KMS-11 (cell line): Measurements from ENCODE around the gene GTF3A.
"Not testable (repeated sequence)": the region's sequence is repeated elsewhere in the genome, so short reads cannot be mapped to it uniquely, and the experiment has no call there.

Source experiments
- H2AFZ ChIP-seq: fragments of 200-600 bp; sonication (generic); 2 replicates; pipeline ENCODE4 v1.6.1; 2016; ENCODE audit warnings: antibody characterized with exemption, mixed run types, low read depth
- H3K27ac ChIP-seq: fragments of 200-600 bp; sonication (generic); 2 replicates; pipeline ENCODE4 v1.6.1; 2016; ENCODE audit warnings: mild to moderate bottlenecking, mixed run types
- H3K27me3 ChIP-seq: fragments of 200-600 bp; sonication (generic); 2 replicates; pipeline ENCODE4 v1.6.1; 2017; ENCODE audit warnings: mild to moderate bottlenecking, low read depth, mixed run types, moderate library complexity; ENCODE audit not compliant: insufficient read depth
- H3K36me3 ChIP-seq: fragments of 200-600 bp; sonication (generic); 2 replicates; pipeline ENCODE4 v1.6.1; 2017; ENCODE audit warnings: mild to moderate bottlenecking, mixed run types; ENCODE audit not compliant: insufficient read depth
- H3K4me1 ChIP-seq: fragments of 200-600 bp; sonication (generic); 2 replicates; pipeline ENCODE4 v1.6.1; 2016; ENCODE audit warnings: mild to moderate bottlenecking, low read depth, mixed run types; ENCODE audit not compliant: poor library complexity, severe bottlenecking
- H3K4me2 ChIP-seq: fragments of 200-600 bp; sonication (generic); 2 replicates; pipeline ENCODE4 v1.7.0; 2016; ENCODE audit warnings: mild to moderate bottlenecking, mixed run types
- H3K4me3 ChIP-seq: fragments of 200-600 bp; sonication (generic); IDR thresholded peaks from 2 replicates; pipeline ENCODE4 v1.6.1; 2017; ENCODE audit warnings: low read depth, low read length, mixed read lengths; ENCODE audit not compliant: insufficient read depth
- H3K79me2 ChIP-seq: fragments of 200-600 bp; sonication (generic); 2 replicates; pipeline ENCODE4 v1.6.1; 2016; ENCODE audit warnings: low read depth, mixed run types; ENCODE audit not compliant: insufficient read depth
- H3K9ac ChIP-seq: fragments of 200-600 bp; sonication (generic); 2 replicates; pipeline ENCODE4 v1.6.1; 2016; ENCODE audit warnings: mild to moderate bottlenecking, mixed run types
- H4K20me1 ChIP-seq: fragments of 200-600 bp; sonication (generic); 2 replicates; pipeline ENCODE4 v1.6.1; 2016; ENCODE audit warnings: mild to moderate bottlenecking, mixed run types; ENCODE audit not compliant: insufficient read depth
- TF ChIP-seq, protein P1 (sequence below): fragments of 200-600 bp; sonication (generic); conservative IDR thresholded peaks from 2 replicates; pipeline ENCODE4 v1.6.1; 2017; ENCODE audit warnings: low read depth, mild to moderate bottlenecking, antibody characterized with exemption, low read length, moderate library complexity, mixed read lengths

GTF3A gene

GRCh38 chr13:27395007-27395510, 29.4 kb upstream of the GTF3A start:
- Histone ChIP-seq H3K27me3 (no peaks in the 10 kb centered on the region), H4K20me1 (no peaks in the 10 kb centered on the region), H3K4me3 (no peak overlapping the region), H3K4me1 (no peaks in the 10 kb centered on the region), H2AFZ (no peak overlapping the region), H3K4me2 (no peak overlapping the region), H3K9ac (no peak overlapping the region), H3K79me2 (no peaks in the 10 kb centered on the region), H3K27ac (no peak overlapping the region), H3K36me3 (no peaks in the 10 kb centered on the region)
- TF ChIP-seq, protein P1, sequence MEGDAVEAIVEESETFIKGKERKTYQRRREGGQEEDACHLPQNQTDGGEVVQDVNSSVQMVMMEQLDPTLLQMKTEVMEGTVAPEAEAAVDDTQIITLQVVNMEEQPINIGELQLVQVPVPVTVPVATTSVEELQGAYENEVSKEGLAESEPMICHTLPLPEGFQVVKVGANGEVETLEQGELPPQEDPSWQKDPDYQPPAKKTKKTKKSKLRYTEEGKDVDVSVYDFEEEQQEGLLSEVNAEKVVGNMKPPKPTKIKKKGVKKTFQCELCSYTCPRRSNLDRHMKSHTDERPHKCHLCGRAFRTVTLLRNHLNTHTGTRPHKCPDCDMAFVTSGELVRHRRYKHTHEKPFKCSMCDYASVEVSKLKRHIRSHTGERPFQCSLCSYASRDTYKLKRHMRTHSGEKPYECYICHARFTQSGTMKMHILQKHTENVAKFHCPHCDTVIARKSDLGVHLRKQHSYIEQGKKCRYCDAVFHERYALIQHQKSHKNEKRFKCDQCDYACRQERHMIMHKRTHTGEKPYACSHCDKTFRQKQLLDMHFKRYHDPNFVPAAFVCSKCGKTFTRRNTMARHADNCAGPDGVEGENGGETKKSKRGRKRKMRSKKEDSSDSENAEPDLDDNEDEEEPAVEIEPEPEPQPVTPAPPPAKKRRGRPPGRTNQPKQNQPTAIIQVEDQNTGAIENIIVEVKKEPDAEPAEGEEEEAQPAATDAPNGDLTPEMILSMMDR, result no peak

DNA sequence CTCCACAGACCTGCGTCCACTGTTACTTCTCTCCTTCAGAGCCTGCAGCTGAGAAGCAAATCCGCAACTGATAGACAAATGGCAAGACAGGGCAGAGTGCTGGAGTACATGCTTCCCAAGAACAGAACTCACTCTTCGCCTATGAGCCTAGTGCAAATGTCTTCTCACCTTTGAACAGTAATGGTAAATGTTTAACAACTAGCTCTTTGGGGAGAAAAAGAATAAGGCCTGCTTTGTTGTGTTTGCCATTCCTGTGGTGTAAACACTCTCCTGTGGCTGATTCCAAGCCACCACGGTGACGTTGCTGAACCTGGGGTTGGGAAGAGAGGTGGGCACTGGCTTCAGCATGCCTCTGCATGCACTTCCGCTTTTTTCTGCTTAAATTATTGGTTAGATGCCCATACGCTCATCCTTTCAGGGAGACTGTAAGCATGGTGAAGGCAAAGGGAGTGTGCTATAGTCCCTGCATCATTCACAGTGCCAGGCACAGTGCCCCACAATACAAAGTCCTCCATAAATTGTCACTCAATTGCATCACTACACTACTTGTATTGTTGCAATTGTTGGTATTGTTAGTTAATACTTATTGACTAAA, 28.1 kb upstream of the GTF3A start:
- H3K36me3 ChIP-seq, result no peaks in the 10 kb centered on the region
- TF ChIP-seq, protein P1, result no peak
- no peak overlapping the region for H3K4me3 ChIP-seq
- H3K4me2 ChIP-seq, result no peak overlapping the region
- H4K20me1 ChIP-seq, result no peaks in the 10 kb centered on the region
- no peak overlapping the region for H3K27ac ChIP-seq
- H3K27me3 ChIP-seq, result no peaks in the 10 kb centered on the region
- H3K4me1 ChIP-seq, result no peaks in the 10 kb centered on the region
- no peak overlapping the region for H3K9ac ChIP-seq
- no peaks in the 10 kb centered on the region for H3K79me2 ChIP-seq
- H2AFZ ChIP-seq, result no peak overlapping the region

GRCh38 chr13:27398360-27398759, 26.1 kb upstream of the GTF3A start:
- Histone ChIP-seq H3K79me2 (no peaks in the 10 kb centered on the region), H3K9ac (no peak overlapping the region), H3K4me3 (no peak overlapping the region), H4K20me1 (no peaks in the 10 kb centered on the region), H3K27ac (no peak overlapping the region), H3K27me3 (no peaks in the 10 kb centered on the region), H3K4me2 (no peak overlapping the region), H3K36me3 (no peaks in the 10 kb centered on the region), H2AFZ (no peak overlapping the region), H3K4me1 (no peaks in the 10 kb centered on the region)
- TF ChIP-seq, protein P1, result no peak

- H3K4me3 ChIP-seq, H3K27me3 ChIP-seq, H3K4me1 ChIP-seq, H3K4me2 ChIP-seq, H3K27ac ChIP-seq, H3K36me3 ChIP-seq, H2AFZ ChIP-seq, H4K20me1 ChIP-seq, H3K9ac ChIP-seq, H3K79me2 ChIP-seq: not testable (repeated sequence)
Observed at GRCh38 chr13:27400405-27400804, 24.0 kb upstream of the GTF3A start.

GRCh38 chr13:27401210-27401609, 23.2 kb upstream of the GTF3A start:
- H3K4me3 ChIP-seq, result no peak overlapping the region
- no peaks in the 10 kb centered on the region for H3K27me3 ChIP-seq
- no peaks in the 10 kb centered on the region for H3K79me2 ChIP-seq
- TF ChIP-seq, protein P1, result no peak
- H3K36me3 ChIP-seq, result no peaks in the 10 kb centered on the region
- H3K4me2 ChIP-seq, result no peak overlapping the region
- no peaks in the 10 kb centered on the region for H4K20me1 ChIP-seq
- H3K27ac ChIP-seq, result no peak overlapping the region
- H3K4me1 ChIP-seq, result peaks cover 3% of the 10 kb centered on the region
- no peak overlapping the region for H2AFZ ChIP-seq
- H3K9ac ChIP-seq, result no peak overlapping the region
